Measurements from ENCODE around the gene RASGRP2. TPM values are rescaled to one million over a fixed set of nuclear protein-coding genes. Genes with fewer than 3 reads are reported as not detected.

Gene RASGRP2
- total RNA-seq, 1 experiment from 2014 or later: 26.9 TPM

DNA sequence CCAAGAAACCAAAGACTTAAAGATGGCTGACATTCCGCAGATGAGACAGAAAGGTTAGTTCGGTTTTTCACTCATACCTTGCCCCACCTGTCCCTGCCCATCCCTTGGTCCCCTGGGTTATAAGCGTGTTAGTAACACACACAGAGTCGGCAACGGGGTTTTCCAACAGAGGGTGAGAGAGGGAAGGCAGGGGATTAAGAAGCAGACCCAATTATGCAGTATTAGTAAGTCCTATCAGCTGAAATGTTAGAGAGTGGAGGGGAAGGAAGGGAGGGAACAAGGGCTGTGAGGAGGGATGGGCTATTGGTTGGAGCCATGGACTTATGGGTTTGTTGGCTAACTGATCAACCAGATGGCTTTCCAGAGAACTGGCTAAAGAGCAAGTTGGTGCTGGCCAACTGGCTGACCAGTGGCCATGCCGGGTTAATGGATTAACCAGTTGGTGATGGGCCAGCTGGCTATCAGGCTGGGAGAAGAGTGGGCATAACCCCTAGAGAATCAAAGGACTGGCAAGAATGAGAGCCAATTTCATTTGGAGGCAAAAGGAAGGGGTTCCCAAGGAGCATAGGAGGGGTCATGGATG, 66.4 kb downstream of the RASGRP2 start:
- H2BK12ac ChIP-seq (ENCODE audit: insufficient read length, low read depth, low read length): no peak overlapping the region
- H3T11ph ChIP-seq (ENCODE audit: low read length): no peak overlapping the region
- no peak overlapping the region for H4K91ac ChIP-seq (ENCODE audit: insufficient read length, low read depth, low read length)
- no peak overlapping the region for H4K5ac ChIP-seq (ENCODE audit: insufficient read length, low read depth, low read length)
- H3K79me2 ChIP-seq (ENCODE audit: insufficient read depth, low read length): no peaks in the 10 kb centered on the region
- peaks cover 3% of the 10 kb centered on the region for H3K23me2 ChIP-seq (ENCODE audit: insufficient read length, low read depth, low read length, poor library complexity, severe bottlenecking)
- no peak overlapping the region for H3K4ac ChIP-seq (ENCODE audit: low read depth, low read length)
- no peak overlapping the region for H2AK5ac ChIP-seq (ENCODE audit: insufficient read length, low read length)
- WGBS (ENCODE audit: extremely low coverage, insufficient read length, low lambda C conversion rate): no CpG with 5 or more reads among the region's 6 CpGs
- H3K79me1 ChIP-seq (ENCODE audit: insufficient read depth, low read depth, low read length, poor library complexity, severe bottlenecking): no peaks in the 10 kb centered on the region
- no peak overlapping the region for H3K23ac ChIP-seq (ENCODE audit: insufficient read length, low read depth, low read length)
- H3K27me3 ChIP-seq (ENCODE audit: insufficient read depth, low read length): no peaks in the 10 kb centered on the region
- Mint-ChIP-seq H3K27ac (no peak overlapping the region; a peak in 1 of 7 replicates), H3K27me3 (ENCODE audit: low read depth) (peaks cover 89% of the 10 kb centered on the region), H3K9me3 (no peaks in the 10 kb centered on the region), H3K36me3 (ENCODE audit: insufficient read depth in 1 of 3, low read depth in 3 of 3) (no peaks in the 10 kb centered on the region; a peak in 1 of 7 replicates), H3K4me1 (peaks cover 7 to 18% of the 10 kb centered on the region in 2 experiments; a peak in 3 of 4 replicates), H3K4me3 (no peak overlapping the region)
- no peak overlapping the region for H3K18ac ChIP-seq (ENCODE audit: insufficient read length, low read depth, low read length)
- no peak overlapping the region for H2AFZ ChIP-seq (ENCODE audit: low read length)
- H2BK20ac ChIP-seq (ENCODE audit: low read depth, low read length, poor library complexity, severe bottlenecking): no peak overlapping the region
- H2BK5ac ChIP-seq (ENCODE audit: insufficient read length, low read length): no peak overlapping the region
- no peak overlapping the region for H3K27ac ChIP-seq (ENCODE audit: insufficient read length, low read depth, low read length)
- H4K20me1 ChIP-seq (ENCODE audit: control insufficient read depth, insufficient read depth, insufficient read length): no peaks in the 10 kb centered on the region
- H3K56ac ChIP-seq (ENCODE audit: insufficient read length, low read depth, low read length): no peak overlapping the region
- no peak for DNase-seq
- H3K14ac ChIP-seq (ENCODE audit: insufficient read depth, low read length): no peak overlapping the region
- H3K4me1 ChIP-seq (ENCODE audit: insufficient read depth, low read length): no peaks in the 10 kb centered on the region
- H4K8ac ChIP-seq (replicated peaks; ENCODE audit: insufficient read length, low read depth, low read length): no peak overlapping the region
- no peak overlapping the region for H3K9ac ChIP-seq (ENCODE audit: extremely low read depth, insufficient read length, low read length)
- TF ChIP-seq, protein P1, sequence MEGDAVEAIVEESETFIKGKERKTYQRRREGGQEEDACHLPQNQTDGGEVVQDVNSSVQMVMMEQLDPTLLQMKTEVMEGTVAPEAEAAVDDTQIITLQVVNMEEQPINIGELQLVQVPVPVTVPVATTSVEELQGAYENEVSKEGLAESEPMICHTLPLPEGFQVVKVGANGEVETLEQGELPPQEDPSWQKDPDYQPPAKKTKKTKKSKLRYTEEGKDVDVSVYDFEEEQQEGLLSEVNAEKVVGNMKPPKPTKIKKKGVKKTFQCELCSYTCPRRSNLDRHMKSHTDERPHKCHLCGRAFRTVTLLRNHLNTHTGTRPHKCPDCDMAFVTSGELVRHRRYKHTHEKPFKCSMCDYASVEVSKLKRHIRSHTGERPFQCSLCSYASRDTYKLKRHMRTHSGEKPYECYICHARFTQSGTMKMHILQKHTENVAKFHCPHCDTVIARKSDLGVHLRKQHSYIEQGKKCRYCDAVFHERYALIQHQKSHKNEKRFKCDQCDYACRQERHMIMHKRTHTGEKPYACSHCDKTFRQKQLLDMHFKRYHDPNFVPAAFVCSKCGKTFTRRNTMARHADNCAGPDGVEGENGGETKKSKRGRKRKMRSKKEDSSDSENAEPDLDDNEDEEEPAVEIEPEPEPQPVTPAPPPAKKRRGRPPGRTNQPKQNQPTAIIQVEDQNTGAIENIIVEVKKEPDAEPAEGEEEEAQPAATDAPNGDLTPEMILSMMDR (conservative IDR thresholded peaks at IDR 0.05): no peak
- H3K4me2 ChIP-seq (ENCODE audit: insufficient read depth, insufficient read length, low read length): no peak overlapping the region
- H2BK15ac ChIP-seq (ENCODE audit: low read depth, low read length): no peak overlapping the region
- no peak overlapping the region for H2BK120ac ChIP-seq (ENCODE audit: low read depth, low read length, poor library complexity, severe bottlenecking)
- no peaks in the 10 kb centered on the region for H3K9me3 ChIP-seq (ENCODE audit: control insufficient read depth, low read depth, low read length)

Other genes starting within 250 kb of the RASGRP2 start
- not detected in 2 replicates for gene SLC22A11, start 188.2 kb downstream of the RASGRP2 start, total RNA-seq (2021)
- not detected in 2 replicates for gene SLC22A12, start 152.9 kb downstream of the RASGRP2 start, total RNA-seq (2021)
- gene NRXN2, start 20.9 kb downstream of the RASGRP2 start, total RNA-seq (2021): 3.9 and 4.8 TPM in 2 replicates
- 3.6 TPM in 2 replicates for gene PYGM, start 15.8 kb upstream of the RASGRP2 start, total RNA-seq (2021)
- gene SF1, start 34.4 kb upstream of the RASGRP2 start, total RNA-seq (2021): 514 and 528 TPM in 2 replicates
- gene MAP4K2, start 59.1 kb upstream of the RASGRP2 start, total RNA-seq (2021): 21.6 and 24.7 TPM in 2 replicates
- 49.9 and 50.0 TPM in 2 replicates for gene MEN1, start 66.4 kb upstream of the RASGRP2 start, total RNA-seq (2021)
- gene CDC42BPG, start 100.5 kb upstream of the RASGRP2 start, total RNA-seq (2021): 24.2 and 24.9 TPM in 2 replicates
- 29.1 and 31.0 TPM in 2 replicates for gene EHD1, start 134.5 kb upstream of the RASGRP2 start, total RNA-seq (2021)
- gene ATG2A, start 173.1 kb upstream of the RASGRP2 start, total RNA-seq (2021): 21.3 and 22.1 TPM in 2 replicates
- 5.0 and 6.3 TPM in 2 replicates for gene PPP2R5B, start 180.5 kb upstream of the RASGRP2 start, total RNA-seq (2021)
- 1.3 and 2.1 TPM in 2 replicates for gene GPHA2, start 191.8 kb upstream of the RASGRP2 start, total RNA-seq (2021)
- gene MAJIN, start 228.0 kb upstream of the RASGRP2 start, total RNA-seq (2021): not detected in 2 replicates